NCI-H1436 treated with DMSO at 0.1 percent for 48 hours (cell line): ENCODE data around the gene ZDHHC14.
"Not testable (repeated sequence)": the region's sequence is repeated elsewhere in the genome, so short reads cannot be mapped to it uniquely, and the experiment has no call there.

Experiments
- DNase-seq: peaks from one replicate; lab custom pipeline; 2025; lab: John Stamatoyannopoulos, UW

ZDHHC14 gene

DNA sequence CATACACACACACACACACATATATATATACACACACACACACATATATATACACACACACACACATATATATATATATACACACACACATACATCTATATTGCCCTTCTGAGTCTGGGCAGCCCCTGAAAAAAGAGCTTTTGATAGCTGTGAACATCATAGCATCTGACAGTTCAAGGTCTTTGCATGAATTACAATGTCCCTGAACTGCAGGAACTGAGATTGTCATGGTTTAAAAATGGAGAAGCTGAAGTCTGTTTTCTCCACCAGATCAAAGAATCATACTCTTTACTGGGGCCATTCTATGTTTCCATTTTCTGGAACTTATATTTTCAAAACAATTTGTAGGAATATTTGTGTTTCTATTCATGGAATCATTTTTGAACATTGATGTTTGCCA is 189.8 kb downstream of the ZDHHC14 start:
- no peak for DNase-seq

GRCh38 chr6:157571269-157571668 is 190.3 kb downstream of the ZDHHC14 start:
- no peak for DNase-seq

DNA sequence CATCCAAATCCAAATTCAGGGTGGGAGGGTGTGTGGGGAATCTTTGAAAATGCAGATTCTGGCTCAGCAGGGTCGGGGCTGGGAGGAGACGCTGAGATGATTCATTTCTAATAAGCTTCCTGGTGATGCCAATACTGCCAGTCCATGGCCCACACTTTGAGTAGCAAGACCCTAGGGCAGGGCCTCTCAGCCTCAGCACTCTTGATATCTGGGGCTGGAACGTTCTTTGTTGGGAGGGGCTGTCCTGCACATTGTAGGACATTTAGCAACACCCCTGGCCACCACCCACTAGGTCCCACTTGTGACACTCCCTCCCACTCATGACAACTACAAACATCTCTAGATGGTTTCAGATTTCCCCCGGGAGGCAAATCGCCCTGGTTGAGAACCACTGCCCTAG is 191.0 kb downstream of the ZDHHC14 start:
- no peak for DNase-seq

DNA sequence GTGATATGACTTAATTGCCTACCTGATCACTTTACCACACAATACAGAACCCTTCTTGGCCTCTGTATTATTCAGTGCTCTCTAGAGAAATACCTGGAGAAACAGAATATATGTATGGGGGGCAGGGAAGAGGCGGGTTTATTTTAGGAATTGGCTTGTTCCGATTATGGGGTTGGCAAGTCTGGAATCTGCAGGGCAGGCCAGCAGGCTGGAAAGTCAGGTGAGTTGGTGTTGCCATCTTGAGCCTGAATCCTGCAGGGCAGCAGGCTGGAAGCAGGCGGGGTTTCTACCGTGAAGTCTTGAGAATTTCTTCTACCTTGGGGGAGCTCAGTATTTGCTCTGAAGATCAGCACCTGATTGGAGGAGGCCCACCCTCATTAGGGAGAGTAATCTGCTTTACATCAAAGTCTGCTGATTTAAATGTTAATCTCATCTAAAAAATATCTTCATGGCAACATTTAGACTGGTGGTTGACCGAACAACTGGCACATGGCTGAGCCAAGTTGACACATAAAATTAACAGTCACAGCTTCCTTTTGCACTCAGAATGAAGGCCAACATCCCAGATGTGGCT is 193.9 kb downstream of the ZDHHC14 start:
- no peak for DNase-seq

DNA sequence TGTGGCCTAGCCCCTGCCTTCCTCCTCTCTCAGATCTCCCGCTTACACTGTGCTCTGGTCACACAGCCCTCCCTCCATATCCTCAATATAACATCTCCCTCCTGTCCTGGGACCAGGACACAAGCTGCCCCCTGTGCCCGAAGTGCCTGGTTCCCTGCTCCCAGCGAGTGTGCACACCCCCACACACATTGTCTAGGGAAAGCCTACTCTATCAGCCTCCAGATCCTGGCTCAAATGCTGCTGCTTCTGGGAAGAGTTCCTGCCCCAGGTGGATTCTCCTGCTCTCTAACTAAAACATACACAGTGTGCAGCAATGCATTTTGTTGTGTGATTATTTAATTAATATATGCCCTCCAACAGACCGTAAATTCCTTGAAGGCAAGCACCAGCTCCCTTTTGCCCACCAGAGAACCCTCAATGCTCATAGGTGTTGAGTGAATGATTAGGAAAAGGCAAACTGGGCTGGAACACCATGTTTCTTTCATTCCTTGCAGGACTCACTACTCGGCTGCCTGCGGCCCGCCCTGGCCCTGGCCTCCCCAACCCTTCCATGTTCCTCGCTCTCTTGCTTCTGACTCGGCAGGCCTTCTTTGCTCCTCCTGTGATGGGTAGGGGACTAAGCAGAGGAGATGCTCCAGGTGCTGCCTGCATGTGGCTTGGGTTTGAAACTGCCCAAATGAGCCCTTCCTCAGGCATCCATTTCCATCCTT is 194.6 kb downstream of the ZDHHC14 start:
- DNase-seq, result no peak

DNA sequence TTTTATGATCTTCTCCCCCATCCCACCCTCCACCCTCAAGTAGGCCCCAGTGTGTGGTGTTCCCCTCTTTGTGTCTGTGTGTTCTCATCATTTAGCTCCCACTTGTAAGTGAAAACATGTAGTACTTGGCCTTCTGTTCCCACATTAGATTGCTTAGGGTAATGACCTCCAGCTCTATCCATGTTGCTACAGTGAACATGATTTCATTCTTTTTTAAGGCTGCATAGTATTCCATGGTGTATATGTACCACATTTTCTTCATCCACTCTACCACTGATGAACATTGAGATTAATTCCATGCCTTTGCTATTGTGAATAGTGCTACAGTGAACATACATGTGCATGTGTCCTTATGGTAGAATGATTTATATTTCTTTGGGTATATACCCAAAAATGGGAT is 196.0 kb downstream of the ZDHHC14 start:
- not testable (repeated sequence) for DNase-seq

DNA sequence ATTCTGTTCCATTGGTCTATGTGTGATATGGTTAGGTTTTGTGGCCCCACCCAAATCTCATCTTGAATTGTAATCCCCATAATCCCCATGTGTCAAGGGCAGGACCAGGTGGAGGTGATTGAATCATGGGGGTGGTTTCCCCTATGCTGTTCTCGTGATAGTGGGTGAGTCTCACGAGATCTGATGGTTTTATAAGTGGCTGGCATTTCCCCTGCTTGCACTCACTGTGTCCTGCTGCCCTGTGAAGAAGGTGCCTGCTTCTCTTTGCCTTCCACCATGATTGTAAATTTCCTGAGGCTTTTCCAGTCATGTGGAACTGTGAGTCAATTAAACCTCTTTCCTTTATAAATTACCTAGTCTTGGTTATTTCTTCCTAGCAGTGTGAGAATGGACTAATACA is 197.5 kb downstream of the ZDHHC14 start:
- not testable (repeated sequence) for DNase-seq

GRCh38 chr6:157579467-157580031 is 198.6 kb downstream of the ZDHHC14 start:
- DNase-seq, result no peak

DNA sequence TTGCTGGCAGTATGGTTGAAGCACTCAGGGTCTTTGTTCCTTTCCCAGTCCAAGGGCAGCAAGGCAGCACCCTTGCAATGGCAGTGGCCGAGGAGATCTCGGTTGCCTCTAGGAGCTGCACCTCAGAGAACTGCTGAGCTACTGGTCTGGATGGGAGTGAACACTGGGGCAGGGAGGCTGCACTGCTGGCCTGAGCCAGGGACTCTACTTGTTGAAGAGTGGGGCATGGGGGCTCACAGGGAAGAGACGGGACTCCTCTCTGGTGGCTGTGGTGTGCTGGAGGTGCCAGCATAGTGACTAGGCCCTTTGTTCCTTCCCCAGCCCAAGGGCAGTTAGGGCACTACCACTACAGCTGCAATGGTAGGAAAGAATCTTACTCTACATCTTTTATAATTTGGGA is 203.0 kb downstream of the ZDHHC14 start:
- DNase-seq, result no peak

DNA sequence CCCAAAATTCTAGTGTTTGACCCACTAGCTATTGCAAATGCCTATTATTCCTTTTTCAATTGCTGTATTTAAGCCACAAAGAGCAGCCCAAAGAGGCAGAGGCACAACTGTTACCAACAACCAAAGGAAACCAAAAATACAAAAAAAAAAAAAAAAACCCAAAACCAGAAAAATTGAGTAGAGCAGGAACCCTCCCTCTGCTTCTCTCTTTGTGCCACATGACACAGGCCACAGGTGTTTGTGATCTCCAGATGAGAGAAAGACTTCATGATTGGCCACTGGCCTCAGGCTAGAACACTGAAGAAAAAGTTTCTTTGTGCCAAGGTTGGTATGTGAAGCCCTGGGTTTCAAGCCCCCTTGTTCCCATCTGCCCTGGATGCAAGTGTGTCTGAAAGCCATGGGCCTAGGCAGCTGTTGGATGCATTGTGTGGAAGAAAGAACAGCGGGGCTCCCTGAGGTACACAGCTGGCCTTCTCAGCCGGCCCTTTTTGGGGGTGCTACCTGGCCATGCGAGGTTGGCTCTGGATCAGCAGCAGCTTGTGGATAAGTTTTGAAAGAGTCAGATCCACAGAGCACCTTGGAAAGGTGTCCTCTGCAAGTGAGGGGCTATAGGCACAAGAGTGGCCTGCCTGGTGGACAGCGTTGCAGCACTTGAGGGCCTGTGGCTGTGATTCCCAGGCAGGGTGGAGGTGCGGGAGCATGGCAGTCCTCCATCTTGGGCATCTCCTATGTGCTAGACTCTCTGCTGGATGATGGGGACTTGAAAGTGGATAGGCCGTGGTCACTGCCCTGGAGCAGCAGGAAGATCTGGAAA is 204.5 kb downstream of the ZDHHC14 start:
- no peak for DNase-seq

- DNase-seq, result no peak
These were observed 205.1 kb downstream of the ZDHHC14 start for GRCh38 chr6:157586088-157586414.

- DNase-seq, result no peak
These were observed 205.6 kb downstream of the ZDHHC14 start for GRCh38 chr6:157586476-157587126.

DNA sequence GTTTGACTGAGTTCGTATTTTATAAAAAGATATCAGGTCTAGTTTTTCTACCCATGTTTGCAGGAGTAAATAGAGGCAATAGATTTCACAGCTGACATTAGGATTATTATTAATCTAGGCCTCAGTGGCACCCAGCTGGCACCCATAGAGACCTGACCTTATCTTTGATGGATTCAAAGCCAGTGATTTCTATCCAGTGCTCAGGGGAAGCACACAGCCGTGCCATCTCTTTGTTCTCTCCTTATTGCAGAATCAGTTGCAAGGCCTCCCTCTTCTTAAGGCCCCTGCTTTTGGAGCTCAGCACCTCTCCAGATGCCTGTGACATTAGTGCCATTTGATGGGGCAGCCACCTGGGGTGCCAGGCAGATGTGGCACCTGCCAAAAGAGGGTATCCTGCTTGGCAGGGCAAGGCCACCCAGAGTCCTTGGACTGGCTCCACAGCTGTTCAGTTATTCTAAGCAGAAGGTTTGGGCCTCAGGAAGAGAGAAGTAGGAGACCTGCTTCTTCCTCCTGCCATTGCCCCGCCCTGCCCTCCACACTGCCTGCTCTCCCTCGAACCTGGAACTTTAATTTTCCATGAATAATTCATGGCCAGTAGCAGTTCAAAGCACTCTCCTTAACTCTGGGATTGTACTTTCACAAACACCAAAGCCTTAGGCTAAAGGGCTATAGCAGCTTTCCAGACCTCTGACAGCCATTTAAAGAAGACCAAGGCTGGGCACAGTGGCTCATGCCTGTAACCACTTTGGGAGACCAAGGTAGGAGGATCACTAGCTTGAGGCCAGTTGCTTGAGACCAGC is 206.3 kb downstream of the ZDHHC14 start:
- no peak for DNase-seq

DNA sequence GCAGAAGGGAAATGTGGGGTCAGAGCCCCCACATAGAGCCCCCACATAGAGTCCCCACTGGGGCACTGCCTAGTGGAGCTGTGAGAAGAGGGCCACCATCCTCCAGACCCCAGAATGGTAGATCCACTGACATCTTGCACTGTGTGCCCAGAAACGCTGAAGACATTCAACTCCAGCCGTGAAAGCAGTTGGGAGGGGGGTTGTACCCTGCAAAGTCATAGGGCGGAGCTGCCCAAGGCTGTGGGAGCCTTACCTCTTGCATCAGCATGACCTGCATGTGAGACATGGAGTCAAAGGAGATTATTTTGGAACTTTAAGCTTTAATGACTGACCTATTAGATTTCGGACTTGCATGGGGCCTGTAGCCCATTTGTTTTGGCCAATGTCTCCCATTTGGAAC is 209.7 kb downstream of the ZDHHC14 start:
- DNase-seq, result not testable (repeated sequence)

GRCh38 chr6:157592541-157592940 is 211.6 kb downstream of the ZDHHC14 start:
- no peak for DNase-seq

DNA sequence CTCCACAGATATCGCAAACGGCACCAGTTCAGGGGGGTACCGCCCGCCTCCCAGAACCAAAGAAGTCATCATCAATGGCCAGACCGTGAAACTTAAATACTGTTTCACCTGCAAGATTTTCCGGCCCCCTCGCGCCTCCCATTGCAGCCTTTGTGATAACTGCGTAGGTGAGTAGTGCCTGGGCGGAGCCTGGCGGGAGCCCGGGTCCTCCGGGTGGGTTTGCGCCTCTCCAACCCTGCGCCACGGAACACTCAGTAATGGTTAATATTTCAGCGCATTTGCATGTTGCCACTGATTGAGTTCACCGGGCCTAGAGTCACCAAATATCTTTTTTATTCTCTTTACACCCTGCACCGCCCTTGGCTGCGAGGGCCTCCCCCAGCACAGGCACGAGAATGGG is 212.0 kb downstream of the ZDHHC14 start:
- no peak for DNase-seq

GRCh38 chr6:157593596-157593995 is 212.6 kb downstream of the ZDHHC14 start:
- no peak for DNase-seq

DNA sequence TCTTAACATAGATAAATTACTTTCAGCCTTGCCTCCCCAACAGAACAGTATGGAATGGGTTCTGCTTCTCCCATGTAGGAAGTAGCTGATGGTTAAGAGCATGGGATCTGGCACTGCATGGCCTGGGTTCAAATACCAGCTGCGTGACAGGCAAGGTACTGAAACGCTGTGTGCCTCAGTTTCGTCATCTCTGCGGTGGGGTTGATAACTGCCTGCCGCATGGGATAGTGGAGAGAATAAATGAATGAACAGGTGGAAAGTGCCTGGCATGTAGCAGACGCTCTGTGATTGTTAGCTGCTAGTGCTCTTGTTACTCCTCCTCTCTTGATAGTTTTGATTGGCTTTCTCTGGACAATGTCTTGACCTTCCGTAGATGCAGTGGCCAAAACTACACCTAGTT is 213.3 kb downstream of the ZDHHC14 start:
- no peak for DNase-seq

DNA sequence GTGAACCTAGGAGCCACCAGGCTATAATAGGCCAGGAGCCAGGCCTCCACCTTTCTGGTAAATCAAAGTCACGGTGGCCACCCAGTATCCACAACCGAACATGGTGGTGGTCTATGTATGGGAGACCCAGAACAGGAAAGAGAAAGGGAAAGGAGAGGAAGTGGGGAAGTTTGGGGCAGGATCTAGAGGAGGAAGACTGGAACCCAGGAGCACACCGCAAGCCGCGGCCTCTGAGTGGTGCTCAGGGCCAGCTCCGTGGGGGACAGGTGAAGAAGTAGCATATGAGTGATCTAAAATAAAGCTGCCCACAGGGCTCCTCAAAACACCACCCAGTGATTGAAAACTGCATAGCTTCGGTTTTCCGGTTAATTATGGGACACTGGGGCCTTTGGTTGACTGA is 214.8 kb downstream of the ZDHHC14 start:
- no peak for DNase-seq

DNA sequence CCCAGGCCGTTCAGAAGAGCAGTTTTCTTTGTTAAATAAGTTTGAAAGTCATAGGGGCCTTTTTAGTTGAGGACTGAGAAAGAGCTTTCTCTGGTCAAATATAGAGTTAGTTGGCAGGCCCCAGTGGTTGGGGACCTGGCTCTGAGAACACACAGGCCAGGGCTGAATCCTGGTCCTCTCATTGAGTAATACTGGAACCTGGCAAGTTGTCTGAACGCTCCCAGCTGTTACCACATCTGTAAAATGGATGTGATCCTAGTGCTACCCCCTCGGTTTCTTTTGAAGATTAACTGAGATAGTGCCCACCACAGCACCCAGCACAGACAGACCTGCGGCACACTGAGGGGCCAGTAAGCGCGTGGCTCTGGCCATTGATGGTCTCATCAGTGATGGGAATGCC is 215.5 kb downstream of the ZDHHC14 start:
- no peak for DNase-seq

GRCh38 chr6:157596886-157597285 is 215.9 kb downstream of the ZDHHC14 start:
- DNase-seq, result no peak
